A673 (cell line): ENCODE results near the gene NRP2. TPM values are rescaled to one million over a fixed set of nuclear protein-coding genes. Genes with fewer than 3 reads are reported as not detected.
A peak's percentile ranks its signal among the peaks of the same experiment; 100 is the strongest.

Source experiments
- BruUV-seq: library from RNA; stranded (reverse); fragments of 400-500 nt; replicated peaks from 2 replicates; lab custom pipeline; 2021; lab: Mats Ljungman, UMichigan
- CTCF ChIA-PET: fragments of 300-600 bp; sonication (Branson Sonifier 250); formaldehyde crosslinking; loops from one replicate; lab custom pipeline; 2022; ENCODE audit warnings: antibody characterized with exemption; lab: Charles Lee
- POLR2A ChIA-PET: fragments of 300-600 bp; sonication (Branson Sonifier 250); formaldehyde crosslinking; loops from one replicate; lab custom pipeline; 2022; ENCODE audit warnings: antibody characterized with exemption; ENCODE audit not compliant: low non-redundant PET; lab: Charles Lee
- DNase-seq: peaks from one replicate; pipeline ENCODE4 v3.0.0-alpha.2; 2015; ENCODE audit warnings: low spot score
- H3K27ac ChIP-seq: fragments of 200-600 bp; sonication (generic); 2 replicates; pipeline ENCODE4 v1.5.1; 2016; ENCODE audit warnings: mixed run types, low read depth, mild to moderate bottlenecking, mixed read lengths, antibody characterized with exemption, low read length; ENCODE audit not compliant: poor library complexity, severe bottlenecking
- H3K27me3 ChIP-seq: fragments of 200-600 bp; sonication (generic); replicated peaks from 2 replicates; pipeline ENCODE4 v1.6.1; 2017; ENCODE audit warnings: mixed run types, low read depth, mild to moderate bottlenecking, mixed read lengths, antibody characterized with exemption, low read length; ENCODE audit not compliant: insufficient read depth, poor library complexity
- H3K36me3 ChIP-seq: fragments of 200-600 bp; sonication (generic); 2 replicates; pipeline ENCODE4 v1.6.1; 2016; ENCODE audit warnings: mixed run types, mild to moderate bottlenecking, mixed read lengths, antibody characterized with exemption, low read length; ENCODE audit not compliant: insufficient read depth, poor library complexity, severe bottlenecking
- H3K4me1 ChIP-seq: fragments of 200-600 bp; sonication (generic); 2 replicates; pipeline ENCODE4 v1.6.1; 2017; ENCODE audit warnings: mixed run types, mild to moderate bottlenecking, mixed read lengths, antibody characterized with exemption, low read length; ENCODE audit not compliant: insufficient read depth, poor library complexity, severe bottlenecking
- H3K4me3 ChIP-seq: fragments of 200-600 bp; sonication (generic); 2 replicates; pipeline ENCODE4 v1.5.1; 2016; ENCODE audit warnings: low read depth, mixed run types, mild to moderate bottlenecking, mixed read lengths, low read length; ENCODE audit not compliant: poor library complexity, severe bottlenecking
- H3K9me3 ChIP-seq: fragments of 200-600 bp; sonication (generic); 2 replicates; pipeline ENCODE4 v1.6.1; 2016; ENCODE audit warnings: mixed run types, low read depth, mild to moderate bottlenecking, mixed read lengths, antibody characterized with exemption, low read length; ENCODE audit not compliant: poor library complexity, severe bottlenecking
- CTCF ChIP-seq: fragments of 300-800, 200-600 bp; sonication (generic); conservative IDR thresholded peaks from 2 replicates; pipeline ENCODE4 v1.5.1; 2017; ENCODE audit warnings: low read depth, mild to moderate bottlenecking, antibody characterized with exemption, low read length, moderate library complexity, mixed read lengths
- EZH2 ChIP-seq: fragments of 200-600 bp; sonication (generic); IDR thresholded peaks from 2 replicates; pipeline ENCODE4 v1.6.1; 2017; ENCODE audit warnings: borderline replicate concordance, low read depth, mild to moderate bottlenecking, mixed read lengths, antibody characterized with exemption, low read length; ENCODE audit not compliant: poor library complexity, severe bottlenecking
- intact Hi-C: fragments of 100-400 bp; cut with micrococcal nuclease; formaldehyde crosslinking; loops from one replicate; pipeline ENCODE4 v1.10.0; 2022; ENCODE audit not compliant: unreplicated experiment
- total RNA-seq: library from RNA; stranded (reverse); gene quantifications from 2 replicates; pipeline ENCODE4 v1.2.3, GENCODE V29; 2021

The NRP2 gene
- total RNA-seq, 1 experiment from 2014 or later: 4.0 TPM

- H3K4me1 ChIP-seq: peaks cover 15% of the 10 kb centered on the region
- POLR2A ChIA-PET: no interaction called here
- TF ChIP-seq CTCF (no peak), EZH2 (no peak)
- H3K4me3 ChIP-seq: no peak overlapping the region
- CTCF ChIA-PET: no interaction called here
- intact Hi-C loops: loop anchor here (5.0 to 10.0 kb wide), 5 partner anchors 204 to 1659 kb away; no protein-coding TSS in a partner anchor
- no peak overlapping the region for H3K27ac ChIP-seq
- no peaks in the 10 kb centered on the region for H3K36me3 ChIP-seq
- BruUV-seq: no TSS peak
- peaks cover 59% of the 10 kb centered on the region for H3K27me3 ChIP-seq
- DNase-seq: no peak
- H3K9me3 ChIP-seq: no peaks in the 10 kb centered on the region
Observed at GRCh38 chr2:205683502-205684367, 1.4 kb downstream of the NRP2 start.

- POLR2A ChIA-PET: no interaction called here
- peak overlapping the region; percentile 40 for H3K4me3 ChIP-seq
- TF ChIP-seq EZH2 (no peak), CTCF (no peak)
- CTCF ChIA-PET: interaction anchor here (0.9 kb wide), 1 partner anchor 9 kb away, joined by 3 read pairs; no protein-coding TSS in a partner anchor
- H3K36me3 ChIP-seq: no peaks in the 10 kb centered on the region
- H3K9me3 ChIP-seq: no peaks in the 10 kb centered on the region
- H3K27me3 ChIP-seq: peaks cover 59% of the 10 kb centered on the region
- no TSS peak for BruUV-seq
- DNase-seq: no peak
- no peak overlapping the region for H3K27ac ChIP-seq
- peaks cover 24% of the 10 kb centered on the region for H3K4me1 ChIP-seq
- intact Hi-C loops: loop anchor here (5.0 to 10.0 kb wide), 5 partner anchors 202 to 1660 kb away; no protein-coding TSS in a partner anchor
Observed at GRCh38 chr2:205684871-205685313, 2.6 kb downstream of the NRP2 start.

GRCh38 chr2:205685314-205686055 lies 3.2 kb downstream of the NRP2 start:
- Histone ChIP-seq H3K27ac (no peak overlapping the region), H3K4me3 (peak overlapping the region; percentile 40), H3K4me1 (peaks cover 20% of the 10 kb centered on the region), H3K9me3 (no peaks in the 10 kb centered on the region), H3K27me3 (peaks cover 59% of the 10 kb centered on the region), H3K36me3 (no peaks in the 10 kb centered on the region)
- peak; percentile 29 for DNase-seq
- ChIA-PET POLR2A (no interaction called here), CTCF (interaction anchor here (0.9 kb wide), 1 partner anchor 10 kb away, joined by 3 read pairs; no protein-coding TSS in a partner anchor)
- no TSS peak for BruUV-seq
- intact Hi-C loops: loop anchor here (2.0 to 10.0 kb wide), 2 partner anchors 83 to 1661 kb away; no protein-coding TSS in a partner anchor
- TF ChIP-seq EZH2: no peak
- TF ChIP-seq CTCF: no peak
